Activated naive CD8-positive, alpha-beta T cell treated with anti-CD3 and anti-CD28 coated beads, Interleukin-2, amount 50 U/mL, for 24 hours (primary cell): Measurements from ENCODE around the gene ZNF619.

ENCODE experiments used
- ATAC-seq: fragments of 150-1000 bp; cut with Tn5 transposase; one replicate; pipeline ENCODE4 v1.10.0; 2021
- DNase-seq: peaks from one replicate; pipeline ENCODE4 v3.0.0; 2021
- H3K27ac Mint-ChIP-seq: one replicate; pipeline ENCODE4 v1.8.0; 2021; ENCODE audit warnings: mild to moderate bottlenecking, mixed read lengths
- H3K27me3 Mint-ChIP-seq: one replicate; pipeline ENCODE4 v1.8.0; 2021; ENCODE audit warnings: mixed read lengths
- H3K36me3 Mint-ChIP-seq: one replicate; pipeline ENCODE4 v1.8.0; 2021; ENCODE audit warnings: low read depth, mixed read lengths
- H3K4me1 Mint-ChIP-seq: one replicate; pipeline ENCODE4 v1.8.0; 2021; ENCODE audit warnings: mixed read lengths
- H3K4me3 Mint-ChIP-seq: one replicate; pipeline ENCODE4 v1.8.0; 2021; ENCODE audit warnings: mild to moderate bottlenecking, moderate library complexity, mixed read lengths
- H3K9me3 Mint-ChIP-seq: one replicate; pipeline ENCODE4 v1.8.0; 2021; ENCODE audit warnings: mixed read lengths

Gene ZNF619

GRCh38 chr3:40532252-40532651 lies 55.3 kb downstream of the ZNF619 start:
- DNase-seq = no peak
- Mint-ChIP-seq H3K36me3 (peaks cover 76% of the 10 kb centered on the region), H3K4me1 (no peaks in the 10 kb centered on the region), H3K27me3 (no peaks in the 10 kb centered on the region), H3K4me3 (no peak overlapping the region), H3K9me3 (peaks cover 15% of the 10 kb centered on the region), H3K27ac (no peak overlapping the region)
- ATAC-seq = no peak

DNA sequence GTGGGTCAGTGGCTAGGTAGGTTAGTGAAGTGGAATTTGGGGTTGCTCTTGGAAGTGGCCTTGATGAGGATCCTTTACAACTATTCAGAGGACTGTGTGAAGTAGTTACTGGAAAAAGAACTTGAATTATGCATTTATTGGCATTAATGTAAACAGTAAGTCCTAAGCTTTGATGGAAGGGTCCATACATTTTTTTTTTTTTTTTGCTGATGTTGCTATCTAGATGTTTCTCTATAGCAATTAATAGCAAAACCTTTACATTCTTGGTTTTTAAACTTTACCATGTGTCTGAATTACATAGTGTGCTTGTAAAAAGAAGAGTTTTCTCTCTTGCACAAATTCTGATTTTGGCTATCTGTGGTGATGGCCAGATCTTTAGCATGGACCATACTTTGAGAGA lies 57.4 kb downstream of the ZNF619 start:
- Mint-ChIP-seq H3K27me3 (no peaks in the 10 kb centered on the region), H3K4me3 (no peak overlapping the region), H3K36me3 (peaks cover 87% of the 10 kb centered on the region), H3K4me1 (no peaks in the 10 kb centered on the region), H3K27ac (no peak overlapping the region), H3K9me3 (peaks cover 31% of the 10 kb centered on the region)
- DNase-seq (no peak), ATAC-seq (no peak)
